Measurements from ENCODE around the gene S1PR3.

Gene S1PR3

DNA sequence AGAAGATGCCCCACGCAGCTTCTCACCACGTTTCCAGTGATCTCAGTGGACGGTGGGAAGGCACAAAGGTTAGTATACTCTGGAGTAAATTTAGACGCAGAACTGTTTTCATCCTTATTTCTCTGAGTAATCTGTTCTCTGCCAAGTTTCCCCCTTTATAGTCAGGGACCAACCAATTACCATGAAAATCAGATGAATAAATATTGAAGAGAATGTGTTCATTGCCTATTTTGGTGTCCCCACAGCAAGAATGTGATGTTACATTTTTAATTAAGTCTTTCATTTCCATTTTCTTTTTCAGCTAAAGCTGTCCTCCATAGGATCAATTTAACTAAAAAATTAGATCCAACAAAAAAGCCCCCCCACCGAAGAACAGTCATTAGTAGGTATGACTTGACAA lies 41.4 kb downstream of the S1PR3 start:
- in situ Hi-C loops (cut with MboI; ENCODE audit: low sequenced_read_pairs), result no loop called here

GRCh38 chr9:89036383-89036782 lies 45.1 kb downstream of the S1PR3 start:
- in situ Hi-C loops (cut with MboI; ENCODE audit: low sequenced_read_pairs), result no loop called here

GRCh38 chr9:89036891-89037290 lies 45.6 kb downstream of the S1PR3 start:
- in situ Hi-C loops (cut with MboI; ENCODE audit: low sequenced_read_pairs), result no loop called here

- in situ Hi-C loops (cut with MboI; ENCODE audit: low sequenced_read_pairs), result no loop called here
Measured at GRCh38 chr9:89037346-89037745, 46.1 kb downstream of the S1PR3 start.

DNA sequence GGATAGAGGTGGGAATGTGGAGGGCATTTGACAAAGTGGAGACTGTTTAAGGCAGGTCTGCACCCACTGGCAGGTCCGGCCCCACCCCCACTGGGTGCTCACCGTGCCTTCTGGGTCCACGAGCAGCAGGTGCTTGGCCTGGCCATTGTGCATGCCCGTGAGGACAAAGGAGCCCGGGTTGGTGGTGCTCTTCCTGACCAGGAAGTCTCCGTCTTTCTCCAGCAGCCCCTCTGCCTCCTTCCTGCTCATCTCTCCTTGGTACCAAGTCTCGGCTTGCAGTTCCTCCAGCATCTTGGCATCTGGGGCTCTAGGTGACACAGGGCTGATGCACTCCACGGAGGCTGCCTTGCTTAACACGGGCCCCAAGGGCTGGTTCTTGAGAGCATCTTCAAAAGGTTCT lies 46.6 kb downstream of the S1PR3 start:
- in situ Hi-C loops (cut with MboI; ENCODE audit: low sequenced_read_pairs), result no loop called here

DNA sequence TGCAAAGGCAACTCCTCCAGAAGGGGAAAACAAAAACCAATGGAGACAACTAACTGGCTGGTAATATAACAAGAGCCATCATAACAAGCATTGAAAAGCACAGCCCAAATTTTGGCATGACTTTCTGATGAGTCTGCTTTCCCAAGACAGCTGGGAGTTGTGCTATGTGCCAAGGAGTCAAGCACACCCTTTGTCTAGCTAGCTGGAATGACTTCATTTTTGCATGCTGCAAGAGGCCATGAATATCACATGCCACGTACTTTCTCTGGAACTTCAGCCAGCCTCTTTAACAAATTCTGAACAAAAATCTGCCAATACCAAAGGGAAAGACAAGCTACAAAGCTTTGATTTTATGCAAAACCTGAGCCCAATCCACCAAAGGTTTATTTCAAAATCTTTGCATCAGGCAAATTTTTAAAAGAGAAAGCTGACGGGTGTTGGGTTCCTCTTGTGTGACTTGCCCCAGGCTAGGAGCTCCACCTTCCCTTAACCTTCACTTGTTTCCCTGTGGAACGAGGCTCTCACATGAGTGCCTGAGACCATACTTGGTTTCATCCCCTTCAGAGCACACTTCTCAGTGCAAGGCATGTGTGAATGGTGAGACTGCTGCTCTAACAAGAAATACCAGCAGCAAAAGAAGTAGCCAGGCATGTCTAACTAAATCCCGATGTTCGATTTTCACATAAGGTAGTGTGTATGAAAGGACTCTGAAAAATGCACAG lies 47.3 kb downstream of the S1PR3 start:
- in situ Hi-C loops (cut with MboI; ENCODE audit: low sequenced_read_pairs), result no loop called here

DNA sequence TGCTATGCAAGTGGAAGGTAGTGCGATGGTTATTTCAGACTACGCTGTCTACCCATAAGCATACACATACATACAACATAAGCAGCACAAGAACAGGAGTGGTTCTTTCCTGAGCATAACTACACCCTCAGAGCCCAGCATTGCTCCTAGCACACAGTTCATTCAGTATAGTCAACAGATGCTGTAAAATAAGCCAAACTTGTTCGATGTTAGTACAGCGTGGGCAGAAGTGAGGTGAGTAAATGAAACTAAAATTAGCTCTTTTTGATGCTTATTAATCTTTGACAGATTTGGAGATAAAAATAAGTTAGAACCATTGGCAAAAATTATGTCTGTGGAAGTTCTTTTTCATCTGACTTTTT lies 47.8 kb downstream of the S1PR3 start:
- in situ Hi-C loops (cut with MboI; ENCODE audit: low sequenced_read_pairs), result no loop called here

GRCh38 chr9:89039664-89040063 lies 48.4 kb downstream of the S1PR3 start:
- in situ Hi-C loops (cut with MboI; ENCODE audit: low sequenced_read_pairs), result no loop called here

GRCh38 chr9:89042984-89043383 lies 51.7 kb downstream of the S1PR3 start:
- in situ Hi-C loops (cut with MboI; ENCODE audit: low sequenced_read_pairs), result no loop called here

DNA sequence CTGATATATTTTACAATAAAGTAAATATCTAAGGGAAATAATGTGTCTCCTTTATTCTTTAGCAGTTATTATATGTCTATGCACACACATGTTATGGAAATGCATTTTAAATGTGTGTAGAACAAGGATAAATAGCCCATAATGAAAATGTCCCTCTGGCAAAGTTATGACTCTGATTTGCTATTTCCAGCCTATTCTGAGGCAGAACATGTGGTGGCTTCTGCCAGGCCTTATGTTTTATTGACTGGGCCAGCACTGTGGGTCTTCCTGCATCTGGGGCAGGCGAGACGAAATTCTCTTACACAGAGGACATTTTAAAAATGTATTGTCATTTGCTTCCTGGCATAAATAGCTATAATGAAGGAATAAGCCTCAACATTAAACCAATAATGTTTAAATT lies 52.8 kb downstream of the S1PR3 start:
- in situ Hi-C loops (cut with MboI; ENCODE audit: low sequenced_read_pairs), result no loop called here

DNA sequence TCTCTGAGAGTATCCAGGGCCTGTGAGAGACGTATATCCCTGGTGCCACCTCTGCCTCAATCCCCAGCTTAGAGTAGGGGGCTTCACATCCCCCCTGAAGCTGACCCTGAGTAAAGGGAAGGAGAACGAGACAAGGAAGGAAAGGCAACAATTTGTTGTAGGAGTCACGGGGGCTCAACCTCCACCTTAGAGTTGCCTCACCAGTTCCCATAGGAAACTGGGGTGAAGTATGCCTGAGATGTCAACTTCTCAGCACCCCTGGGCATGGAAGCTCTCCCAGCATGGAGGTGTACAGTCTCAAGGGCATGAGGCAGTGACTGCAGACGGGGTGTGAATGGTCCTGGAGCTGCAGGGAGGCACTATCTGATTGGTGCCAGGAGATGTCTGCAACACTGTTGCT lies 53.6 kb downstream of the S1PR3 start:
- in situ Hi-C loops (cut with MboI; ENCODE audit: low sequenced_read_pairs), result no loop called here

GRCh38 chr9:89046832-89047231 lies 55.6 kb downstream of the S1PR3 start:
- in situ Hi-C loops (cut with MboI; ENCODE audit: low sequenced_read_pairs), result no loop called here

DNA sequence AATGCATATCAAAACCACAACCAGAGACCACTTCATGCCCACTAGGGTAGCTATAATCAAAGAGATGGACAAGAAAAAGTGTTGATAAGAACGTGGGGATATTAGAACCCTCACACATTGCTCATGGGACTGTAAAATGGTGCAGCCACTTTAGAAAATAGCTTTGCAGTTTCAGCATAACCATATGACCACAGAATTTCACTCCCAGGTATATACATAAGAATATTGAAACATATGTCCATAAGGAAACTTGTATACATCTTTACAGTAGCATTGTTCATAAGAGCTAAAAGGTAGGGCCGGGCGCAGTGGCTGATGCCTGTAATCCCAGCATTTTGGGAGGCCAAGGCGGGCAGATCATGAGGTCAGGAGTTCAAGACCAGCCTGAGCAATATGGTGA lies 56.4 kb downstream of the S1PR3 start:
- in situ Hi-C loops (cut with MboI; ENCODE audit: low sequenced_read_pairs), result no loop called here

GRCh38 chr9:89048616-89049015 lies 57.3 kb downstream of the S1PR3 start:
- in situ Hi-C loops (cut with MboI; ENCODE audit: low sequenced_read_pairs), result no loop called here

DNA sequence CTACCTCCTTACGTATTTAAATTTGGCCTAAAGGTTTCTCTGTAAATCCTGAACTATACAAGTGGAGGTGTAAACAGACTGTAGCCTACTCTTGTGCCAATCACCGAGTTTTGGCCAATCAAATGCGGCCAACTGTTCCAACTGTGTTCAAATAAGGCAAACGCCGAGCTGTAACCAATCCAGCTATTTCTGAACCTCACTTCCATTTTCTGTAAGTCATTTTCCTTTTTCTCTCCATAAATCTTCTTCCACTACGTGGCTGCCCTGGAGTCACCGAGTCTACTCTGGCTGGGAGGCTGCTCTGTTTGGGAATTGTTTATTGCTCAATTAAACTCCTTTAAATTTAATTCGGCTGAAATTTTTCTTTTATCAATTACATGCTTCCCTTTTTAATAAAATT lies 58.4 kb downstream of the S1PR3 start:
- in situ Hi-C loops (cut with MboI; ENCODE audit: low sequenced_read_pairs), result no loop called here

- in situ Hi-C loops (cut with MboI; ENCODE audit: low sequenced_read_pairs), result no loop called here
Measured at GRCh38 chr9:89051421-89052025, 60.3 kb downstream of the S1PR3 start.

DNA sequence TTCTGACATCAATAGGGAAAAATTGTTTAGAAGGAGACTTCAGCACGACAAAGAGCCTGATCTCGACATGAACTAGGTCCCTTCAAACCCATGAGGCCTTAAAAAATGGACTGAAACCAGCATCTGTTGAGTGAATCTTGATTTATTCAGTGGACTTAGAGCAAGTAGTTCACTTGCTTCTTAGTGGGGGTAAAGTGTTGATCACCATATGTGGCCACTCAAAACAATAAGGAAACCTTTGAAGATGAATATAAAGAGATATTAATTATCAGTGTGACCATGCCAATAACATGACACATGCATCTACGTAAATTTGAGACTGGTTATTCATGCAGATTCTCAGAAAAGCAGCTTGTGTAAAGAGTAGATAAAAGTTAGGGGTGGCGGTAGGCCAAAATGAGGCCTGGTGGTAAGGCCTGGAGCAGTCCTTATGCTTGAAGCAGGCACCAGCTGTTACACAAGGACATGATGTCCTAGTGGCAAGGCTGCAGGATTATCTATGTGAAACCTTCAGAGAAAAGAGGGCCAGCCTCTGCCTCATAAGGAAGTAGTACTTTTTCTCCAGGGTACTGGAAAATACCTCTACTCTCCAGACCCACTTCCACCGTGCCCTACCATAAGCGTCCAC lies 61.3 kb downstream of the S1PR3 start:
- in situ Hi-C loops (cut with MboI; ENCODE audit: low sequenced_read_pairs), result no loop called here

- in situ Hi-C loops (cut with MboI; ENCODE audit: low sequenced_read_pairs), result no loop called here
Measured at GRCh38 chr9:89053301-89053700, 62.0 kb downstream of the S1PR3 start.
